ENCODE measurements around the gene SUCLG2. TPM values are rescaled to one million over a fixed set of nuclear protein-coding genes. Genes with fewer than 3 reads are reported as not detected.

The SUCLG2 gene
- total RNA-seq, 1 experiment from 2014 or later, result 38.5 TPM

DNA sequence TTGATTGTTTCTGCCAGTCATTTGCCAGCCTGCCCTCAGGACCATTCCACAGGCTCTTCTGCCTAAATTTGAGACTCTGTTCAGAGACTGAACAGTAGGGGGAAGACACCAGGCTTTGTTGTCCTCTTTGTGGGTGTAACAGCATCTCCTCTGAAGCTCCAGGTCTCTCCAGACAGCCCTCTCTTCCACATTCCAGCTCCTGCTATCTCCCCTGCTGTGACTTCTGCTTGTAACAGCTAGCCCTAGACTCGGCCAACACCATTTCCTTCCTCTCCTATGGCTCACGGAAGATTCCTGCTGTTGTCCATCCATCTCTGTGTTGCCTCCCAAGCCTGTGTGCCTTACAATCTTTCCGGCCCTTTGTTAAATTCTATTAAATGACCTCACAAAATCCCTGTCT, 40.2 kb downstream of the SUCLG2 start:
- Histone ChIP-seq H3K4ac (ENCODE audit: low read depth, low read length) (no peak overlapping the region), H2AK5ac (ENCODE audit: insufficient read length, low read length) (no peak overlapping the region), H3K4me2 (ENCODE audit: insufficient read depth, insufficient read length, low read length) (no peak overlapping the region), H4K8ac (replicated peaks; ENCODE audit: insufficient read length, low read depth, low read length) (no peak overlapping the region), H3K23ac (ENCODE audit: insufficient read length, low read depth, low read length) (no peak overlapping the region), H2AFZ (ENCODE audit: low read length) (no peak overlapping the region), H3T11ph (ENCODE audit: low read length) (no peak overlapping the region), H3K79me2 (ENCODE audit: insufficient read depth, low read length) (no peaks in the 10 kb centered on the region), H3K27me3 (ENCODE audit: insufficient read depth, low read length) (no peaks in the 10 kb centered on the region), H4K91ac (ENCODE audit: insufficient read length, low read depth, low read length) (no peak overlapping the region), H2BK5ac (ENCODE audit: insufficient read length, low read length) (no peak overlapping the region), H4K20me1 (ENCODE audit: control insufficient read depth, insufficient read depth, insufficient read length) (no peaks in the 10 kb centered on the region), H3K14ac (ENCODE audit: insufficient read depth, low read length) (no peak overlapping the region), H3K27ac (ENCODE audit: insufficient read length, low read depth, low read length) (no peak overlapping the region), H3K18ac (ENCODE audit: insufficient read length, low read depth, low read length) (no peak overlapping the region), H2BK120ac (ENCODE audit: low read depth, low read length, poor library complexity, severe bottlenecking) (no peak overlapping the region), H3K79me1 (ENCODE audit: insufficient read depth, low read depth, low read length, poor library complexity, severe bottlenecking) (no peaks in the 10 kb centered on the region), H3K4me1 (ENCODE audit: insufficient read depth, low read length) (peaks cover 3% of the 10 kb centered on the region; the same call in 1 of the 2 replicates), H3K9ac (ENCODE audit: extremely low read depth, insufficient read length, low read length) (no peak overlapping the region), H3K56ac (ENCODE audit: insufficient read length, low read depth, low read length) (no peak overlapping the region), H3K23me2 (ENCODE audit: insufficient read length, low read depth, low read length, poor library complexity, severe bottlenecking) (no peaks in the 10 kb centered on the region), H2BK15ac (ENCODE audit: low read depth, low read length) (no peak overlapping the region), H2BK12ac (ENCODE audit: insufficient read length, low read depth, low read length) (no peak overlapping the region), H3K9me3 (ENCODE audit: control insufficient read depth, low read depth, low read length) (no peaks in the 10 kb centered on the region), H2BK20ac (ENCODE audit: low read depth, low read length, poor library complexity, severe bottlenecking) (no peak overlapping the region), H4K5ac (ENCODE audit: insufficient read length, low read depth, low read length) (no peak overlapping the region)
- TF ChIP-seq, protein P1, sequence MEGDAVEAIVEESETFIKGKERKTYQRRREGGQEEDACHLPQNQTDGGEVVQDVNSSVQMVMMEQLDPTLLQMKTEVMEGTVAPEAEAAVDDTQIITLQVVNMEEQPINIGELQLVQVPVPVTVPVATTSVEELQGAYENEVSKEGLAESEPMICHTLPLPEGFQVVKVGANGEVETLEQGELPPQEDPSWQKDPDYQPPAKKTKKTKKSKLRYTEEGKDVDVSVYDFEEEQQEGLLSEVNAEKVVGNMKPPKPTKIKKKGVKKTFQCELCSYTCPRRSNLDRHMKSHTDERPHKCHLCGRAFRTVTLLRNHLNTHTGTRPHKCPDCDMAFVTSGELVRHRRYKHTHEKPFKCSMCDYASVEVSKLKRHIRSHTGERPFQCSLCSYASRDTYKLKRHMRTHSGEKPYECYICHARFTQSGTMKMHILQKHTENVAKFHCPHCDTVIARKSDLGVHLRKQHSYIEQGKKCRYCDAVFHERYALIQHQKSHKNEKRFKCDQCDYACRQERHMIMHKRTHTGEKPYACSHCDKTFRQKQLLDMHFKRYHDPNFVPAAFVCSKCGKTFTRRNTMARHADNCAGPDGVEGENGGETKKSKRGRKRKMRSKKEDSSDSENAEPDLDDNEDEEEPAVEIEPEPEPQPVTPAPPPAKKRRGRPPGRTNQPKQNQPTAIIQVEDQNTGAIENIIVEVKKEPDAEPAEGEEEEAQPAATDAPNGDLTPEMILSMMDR (conservative IDR thresholded peaks at IDR 0.05), result no peak; the same call in 2 of the 3 replicates
- Mint-ChIP-seq H3K4me1 (peaks cover 7 to 17% of the 10 kb centered on the region in 2 experiments), H3K9me3 (no peaks in the 10 kb centered on the region), H3K27ac (peak overlapping the region in 1 of 3 experiments; percentile 55; a peak in 3 of 7 replicates), H3K36me3 (ENCODE audit: insufficient read depth in 1 of 3, low read depth in 3 of 3) (peaks cover 5 to 13% (median 8%) of the 10 kb centered on the region in 3 experiments; a peak in 5 of 7 replicates), H3K27me3 (ENCODE audit: low read depth) (no peaks in the 10 kb centered on the region), H3K4me3 (no peak overlapping the region)
- peak; percentile 34 for DNase-seq
- WGBS (ENCODE audit: extremely low coverage, insufficient read length, low lambda C conversion rate), result no CpG with 5 or more reads among the region's 3 CpGs

Measured in H9 (cell line).